ENCODE measurements around the gene MRPL12. TPM values are rescaled to one million over a fixed set of nuclear protein-coding genes. Genes with fewer than 3 reads are reported as not detected.

The MRPL12 gene
- total and polyA plus RNA-seq, 2 of the 8 experiments (the other 6 are each of a cell fraction or from before 2014, with no cell fraction given): 120 to 141 TPM

DNA sequence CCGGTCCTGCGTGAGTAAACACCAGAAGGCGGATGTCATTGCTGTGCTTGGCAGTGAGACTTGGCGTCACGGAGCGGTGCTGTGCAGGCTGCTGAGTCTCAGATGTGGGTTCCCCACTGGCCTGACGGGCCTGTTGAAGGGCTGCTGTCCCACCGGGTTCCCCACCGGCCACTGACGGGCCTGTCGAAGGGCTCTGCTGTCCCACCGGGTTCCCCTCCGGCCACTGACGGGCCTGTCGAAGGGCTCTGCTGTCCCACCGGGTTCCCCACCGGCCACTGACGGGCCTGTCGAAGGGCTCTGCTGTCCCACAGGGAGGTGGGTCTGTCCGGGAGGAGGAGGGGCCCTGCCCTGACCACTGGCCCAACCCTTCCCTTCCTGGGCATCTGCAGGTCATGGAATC lies 16.6 kb upstream of the MRPL12 start:
- no peaks in the 10 kb centered on the region for H3K9me3 ChIP-seq (ENCODE audit: insufficient read depth in 2 of 2, low read depth in 1 of 2, low read length in 1 of 2)
- ChIA-PET CTCF (ENCODE audit: partially characterized antibody) (interaction anchor here (1.6 to 3.1 kb wide), 2 partner anchors 11 to 16 kb away, joined by 5 to 20 read pairs; partner anchors contain the start of gene MRPL12), POLR2A (ENCODE audit: partially characterized antibody) (interaction anchor here (4.0 to 28.4 kb wide), 3 partner anchors 8 to 23 kb away, joined by 65 to 436 read pairs (median 100); partner anchors contain the start of genes CCDC137, MRPL12, OXLD1 and SLC25A10)
- no peak for TF ChIP-seq MAFK (IDR thresholded peaks at IDR 0.05; ENCODE audit: low read depth, low read length)
- no peak for TF ChIP-seq POU5F1 (IDR thresholded peaks at IDR 0.05; ENCODE audit: low read depth, low read length)
- TF ChIP-seq, protein P1, sequence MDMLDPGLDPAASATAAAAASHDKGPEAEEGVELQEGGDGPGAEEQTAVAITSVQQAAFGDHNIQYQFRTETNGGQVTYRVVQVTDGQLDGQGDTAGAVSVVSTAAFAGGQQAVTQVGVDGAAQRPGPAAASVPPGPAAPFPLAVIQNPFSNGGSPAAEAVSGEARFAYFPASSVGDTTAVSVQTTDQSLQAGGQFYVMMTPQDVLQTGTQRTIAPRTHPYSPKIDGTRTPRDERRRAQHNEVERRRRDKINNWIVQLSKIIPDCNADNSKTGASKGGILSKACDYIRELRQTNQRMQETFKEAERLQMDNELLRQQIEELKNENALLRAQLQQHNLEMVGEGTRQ (IDR thresholded peaks at IDR 0.05; ENCODE audit: low read length): no peak
- no peak for TF ChIP-seq SIRT6 (IDR thresholded peaks at IDR 0.05; ENCODE audit: low read length)
- no peak for TF ChIP-seq CTBP2 (IDR thresholded peaks at IDR 0.05; ENCODE audit: borderline replicate concordance, insufficient read depth, insufficient read length, low read length)
- no peak for TF ChIP-seq POLR2AphosphoS5 (IDR thresholded peaks at IDR 0.05; ENCODE audit: low read depth, low read length)
- TF ChIP-seq NRF1 (IDR thresholded peaks at IDR 0.05; ENCODE audit: low read depth, low read length): no peak
- TF ChIP-seq CBX8 (IDR thresholded peaks at IDR 0.05; ENCODE audit: borderline replicate concordance, low read depth, low read length): no peak
- no peak for TF ChIP-seq RAD21 (IDR thresholded peaks at IDR 0.05 in 1 of 2, conservative IDR thresholded peaks at IDR 0.05 in 1 of 2; ENCODE audit: low read depth in 2 of 2, low read length in 2 of 2)
- TF ChIP-seq, protein P2, sequence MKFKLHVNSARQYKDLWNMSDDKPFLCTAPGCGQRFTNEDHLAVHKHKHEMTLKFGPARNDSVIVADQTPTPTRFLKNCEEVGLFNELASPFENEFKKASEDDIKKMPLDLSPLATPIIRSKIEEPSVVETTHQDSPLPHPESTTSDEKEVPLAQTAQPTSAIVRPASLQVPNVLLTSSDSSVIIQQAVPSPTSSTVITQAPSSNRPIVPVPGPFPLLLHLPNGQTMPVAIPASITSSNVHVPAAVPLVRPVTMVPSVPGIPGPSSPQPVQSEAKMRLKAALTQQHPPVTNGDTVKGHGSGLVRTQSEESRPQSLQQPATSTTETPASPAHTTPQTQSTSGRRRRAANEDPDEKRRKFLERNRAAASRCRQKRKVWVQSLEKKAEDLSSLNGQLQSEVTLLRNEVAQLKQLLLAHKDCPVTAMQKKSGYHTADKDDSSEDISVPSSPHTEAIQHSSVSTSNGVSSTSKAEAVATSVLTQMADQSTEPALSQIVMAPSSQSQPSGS (IDR thresholded peaks at IDR 0.05; ENCODE audit: low read length): no peak

More for the DNA sequence above, 16.6 kb upstream of the MRPL12 start:
- Histone ChIP-seq H3K23me2 (ENCODE audit: low read depth, low read length) (peaks cover 12% of the 10 kb centered on the region), H3K9ac (replicated peaks in 1 of 4; ENCODE audit: extremely low read depth in 1 of 4, low read depth in 3 of 4, low read length in 3 of 4) (no peak overlapping the region), H2BK12ac (ENCODE audit: low read depth, low read length) (no peak overlapping the region), H3K4me2 (ENCODE audit: insufficient read depth in 1 of 2, low read depth in 2 of 2, low read length in 2 of 2) (no peak overlapping the region), H3K23ac (ENCODE audit: insufficient read length) (no peak overlapping the region), H3K4me3 (ENCODE audit: extremely low read depth in 1 of 4, insufficient read depth in 2 of 4, low read depth in 3 of 4, low read length in 4 of 4) (no peak overlapping the region), H2AFZ (ENCODE audit: low read length) (no peak overlapping the region), H3K18ac (ENCODE audit: extremely low read depth, low read length) (no peak overlapping the region), H3K36me3 (ENCODE audit: control insufficient read depth in 2 of 4, insufficient read depth in 4 of 4, low read length in 3 of 4) (peaks cover 2 to 36% (median 18%) of the 10 kb centered on the region in 4 experiments; a peak in 6 of 8 replicates), H3K56ac (replicated peaks; ENCODE audit: insufficient read length, low read depth, low read length) (no peak overlapping the region), H4K8ac (ENCODE audit: extremely low read depth, insufficient read depth, low read length) (peak overlapping the region; percentile 17; the same call in 1 of the 2 replicates), H2BK5ac (ENCODE audit: low read depth, low read length) (no peak overlapping the region), H3K4ac (replicated peaks; ENCODE audit: insufficient read length, low read depth, low read length) (no peak overlapping the region), H2AK5ac (ENCODE audit: low read depth, low read length) (no peak overlapping the region), H4K5ac (ENCODE audit: insufficient read length, low read depth, low read length) (no peak overlapping the region), H3K14ac (ENCODE audit: insufficient read length) (no peak overlapping the region), H3K79me1 (ENCODE audit: low read depth, low read length) (peaks cover 15% of the 10 kb centered on the region), H3K27me3 (replicated peaks in 1 of 4; ENCODE audit: control insufficient read depth in 3 of 4, extremely low read depth in 1 of 4, insufficient read depth in 3 of 4, low read length in 3 of 4) (no peaks in the 10 kb centered on the region), H2BK20ac (ENCODE audit: low read length) (no peak overlapping the region), H3K4me1 (replicated peaks in 1 of 4; ENCODE audit: control insufficient read depth in 3 of 4, insufficient read depth in 4 of 4, low read length in 3 of 4) (peaks cover 3 to 14% (median 7%) of the 10 kb centered on the region in 4 experiments; a peak in 6 of 7 replicates), H4K91ac (replicated peaks; ENCODE audit: insufficient read length, low read length) (no peak overlapping the region), H2BK120ac (replicated peaks; ENCODE audit: low read depth, low read length) (no peak overlapping the region), H2BK15ac (ENCODE audit: low read length) (no peak overlapping the region), H4K20me1 (replicated peaks in 1 of 2; ENCODE audit: control insufficient read depth in 1 of 2, insufficient read depth in 2 of 2, low read length in 2 of 2) (peaks cover 0 to 30% of the 10 kb centered on the region in 2 experiments), H3K79me2 (ENCODE audit: control insufficient read depth in 1 of 2, insufficient read depth in 2 of 2, low read length in 2 of 2) (peaks cover 4 to 37% of the 10 kb centered on the region in 2 experiments; a peak in 3 of 4 replicates), H3K27ac (ENCODE audit: low read depth, low read length) (no peak overlapping the region)
- WGBS, 2 experiments (ENCODE audit: extremely low coverage in 1 of 2, insufficient coverage in 1 of 2, insufficient read length in 1 of 2, insufficient replicate concordance in 2 of 2, low coverage in 1 of 2, low lambda C conversion rate in 2 of 2, missing lambda C conversion rate in 1 of 2): 92% methylated on average over 15 of the region's 20 CpGs; no CpG with 5 or more reads in 1 of the 2 experiments
- FAIRE-seq (no peak), DNase-seq (ENCODE audit: low read depth in 1 of 2, low spot score in 2 of 2) (no peak)
